Keratinocyte (primary cell): ENCODE measurements around the gene LYL1. TPM values are rescaled to one million over a fixed set of nuclear protein-coding genes. Genes with fewer than 3 reads are reported as not detected.

Source experiments
- DNase-seq: peaks from one replicate; pipeline ENCODE4 v3.0.0-alpha.2; 2011; ENCODE audit warnings: low read depth, missing footprints, low spot score
- FAIRE-seq: peaks from 2 replicates; lab custom pipeline; 2011; peaks lifted over from hg19 to GRCh38; lab: Jason Lieb, UNC
- H2AFZ ChIP-seq: 2 replicates; pipeline ENCODE4 v1.6.0; 2012; ENCODE audit warnings: low read length, control low read depth, inconsistent platforms; ENCODE audit not compliant: control insufficient read depth
- H3K27ac ChIP-seq: 2 replicates; pipeline ENCODE4 v1.5.1; 2011; ENCODE audit warnings: low read length; ENCODE audit not compliant: control insufficient read depth, insufficient read depth
- H3K27me3 ChIP-seq: 3 replicates; pipeline ENCODE4 v1.6.0; 2011; ENCODE audit warnings: low read length; ENCODE audit not compliant: control insufficient read depth, insufficient read depth; ENCODE audit errors: extremely low read depth
- H3K36me3 ChIP-seq, 2 experiments: 2 replicates in 1 of 2; 3 replicates in 1 of 2; pipeline ENCODE4 v1.5.1; 2011; ENCODE audit warnings: low read length in 2 of 2, mild to moderate bottlenecking in 1 of 2; ENCODE audit not compliant: control insufficient read depth in 2 of 2, insufficient read depth in 2 of 2; ENCODE audit errors: extremely low read depth in 1 of 2
- H3K4me1 ChIP-seq: 3 replicates; pipeline ENCODE4 v1.5.1; 2011; ENCODE audit warnings: low read length; ENCODE audit not compliant: control insufficient read depth, insufficient read depth; ENCODE audit errors: extremely low read depth
- H3K4me2 ChIP-seq: 3 replicates; pipeline ENCODE4 v1.6.0; 2011; ENCODE audit warnings: low read depth, low read length; ENCODE audit not compliant: control insufficient read depth, insufficient read depth; ENCODE audit errors: extremely low read depth
- H3K4me3 ChIP-seq, 3 experiments: fragments of 200-600 bp in 1 of 3; sonication (generic) in 1 of 3; 2 replicates in 2 of 3; 3 replicates in 1 of 3; pipeline ENCODE4 v1.5.1; 2011 to 2016; ENCODE audit warnings: low read length in 3 of 3, mild to moderate bottlenecking in 3 of 3, control low read depth in 2 of 3, inconsistent platforms in 1 of 3, low read depth in 1 of 3, mixed read lengths in 1 of 3, mixed run types in 1 of 3, moderate library complexity in 1 of 3; ENCODE audit not compliant: control insufficient read depth in 2 of 3, insufficient read depth in 2 of 3; ENCODE audit errors: extremely low read depth in 1 of 3
- H3K79me2 ChIP-seq: 2 replicates; pipeline ENCODE4 v1.6.0; 2012; ENCODE audit warnings: low read length; ENCODE audit not compliant: control insufficient read depth, insufficient read depth
- H3K9ac ChIP-seq: 3 replicates; pipeline ENCODE4 v1.6.0; 2011; ENCODE audit warnings: low read length; ENCODE audit not compliant: control insufficient read depth, insufficient read depth; ENCODE audit errors: extremely low read depth
- H3K9me1 ChIP-seq: 3 replicates; pipeline ENCODE4 v1.6.0; 2011; ENCODE audit warnings: low read length; ENCODE audit not compliant: control insufficient read depth, insufficient read depth; ENCODE audit errors: extremely low read depth
- H3K9me3 ChIP-seq: 2 replicates; pipeline ENCODE4 v1.5.1; 2012; ENCODE audit warnings: low read depth, low read length; ENCODE audit not compliant: control insufficient read depth
- H4K20me1 ChIP-seq: 3 replicates; pipeline ENCODE4 v1.6.0; 2011; ENCODE audit warnings: low read length; ENCODE audit not compliant: control insufficient read depth, insufficient read depth; ENCODE audit errors: extremely low read depth
- CTCF ChIP-seq, 3 experiments: IDR thresholded peaks in 1 of 3; conservative IDR thresholded peaks in 1 of 3; optimal IDR thresholded peaks in 1 of 3; 2 replicates in 2 of 3; 3 replicates in 1 of 3; pipeline versions ENCODE3 to v1.5.1; 2011; ENCODE audit warnings: low read length in 3 of 3, mild to moderate bottlenecking in 3 of 3, moderate library complexity in 2 of 3, control low read depth in 1 of 3, inconsistent platforms in 1 of 3; ENCODE audit not compliant: insufficient read depth in 2 of 3; ENCODE audit errors: extremely low read depth in 1 of 3
- EZH2 ChIP-seq: IDR thresholded peaks from one replicate; pipeline ENCODE4 v1.6.1; 2012; ENCODE audit warnings: inconsistent platforms, mild to moderate bottlenecking, low read length, moderate library complexity
- dilution Hi-C: fragments of 300-500 bp; cut with MboI; formaldehyde crosslinking; loops from one replicate; pipeline ENCODE4 v1.7.0; 2020; ENCODE audit warnings: low sequenced_read_pairs; ENCODE audit not compliant: extremely low pct_ligation_motif_present
- polyA plus RNA-seq, 5 experiments: library from polyadenylated mRNA; depleted of rRNA in 3 of 5; stranded (reverse) in 3 of 5; stranded (forward) in 1 of 5; unstranded in 1 of 5; fragments of >200 nt; gene quantifications; 1 replicate in 1 of 5; 2 replicates in 3 of 5; 3 replicates in 1 of 5; pipeline versions ENCODE4 v1.2.1 to v1.2.3, GENCODE V29; 2011 to 2012; ENCODE audit warnings: missing spikeins in 2 of 5, low read depth in 1 of 5, low replicate concordance in 1 of 5

LYL1 gene
- polyA plus RNA-seq, 1 donor (not counting 4 experiments of a cell fraction or from before 2014, with no cell fraction given) = 0.07 TPM

- dilution Hi-C loops = no loop called here
- H3K4me3 ChIP-seq = no peak overlapping the region
- no peak for DNase-seq
These were observed 47.9 kb downstream of the LYL1 start for GRCh38 chr19:13054626-13055212.

GRCh38 chr19:13053761-13054625, 48.7 kb downstream of the LYL1 start:
- TF ChIP-seq CTCF (optimal IDR thresholded peaks at IDR 0.05 in 1 of 3, IDR thresholded peaks at IDR 0.05 in 1 of 3, conservative IDR thresholded peaks at IDR 0.05 in 1 of 3; ENCODE audit: extremely low read depth in 1 of 3, insufficient read depth in 2 of 3, low read length in 3 of 3) = no peak
- TF ChIP-seq EZH2 = no peak
- H4K20me1 ChIP-seq = peaks cover 4% of the 10 kb centered on the region
- H3K9ac ChIP-seq = peak overlapping the region; percentile 61
- H3K4me3 ChIP-seq = peak overlapping the region in 2 of 3 experiments; percentile 30 to 31
- dilution Hi-C loops = no loop called here
- H3K27ac ChIP-seq = peak overlapping the region; percentile 68
- FAIRE-seq (peak; percentile 89), DNase-seq (no peak)
- H3K9me1 ChIP-seq = peaks cover 7% of the 10 kb centered on the region
- H2AFZ ChIP-seq = no peak overlapping the region
- peaks cover 0 to 9% of the 10 kb centered on the region in 2 experiments for H3K36me3 ChIP-seq
- H3K9me3 ChIP-seq = no peaks in the 10 kb centered on the region
- no peaks in the 10 kb centered on the region for H3K27me3 ChIP-seq
- H3K4me2 ChIP-seq = peak overlapping the region; percentile 58
- peaks cover 71% of the 10 kb centered on the region for H3K4me1 ChIP-seq
- H3K79me2 ChIP-seq = peaks cover 24% of the 10 kb centered on the region

More at GRCh38 chr19:13054626-13055212, 47.9 kb downstream of the LYL1 start:
- Histone ChIP-seq H3K27me3 (no peaks in the 10 kb centered on the region), H3K27ac (peak overlapping the region; percentile 68), H3K4me2 (peak overlapping the region; percentile 58), H3K9me3 (no peaks in the 10 kb centered on the region), H3K9ac (peak overlapping the region; percentile 77), H3K36me3 (peaks cover 0 to 9% of the 10 kb centered on the region in 2 experiments), H3K4me1 (peaks cover 71% of the 10 kb centered on the region), H4K20me1 (peaks cover 4% of the 10 kb centered on the region), H2AFZ (no peak overlapping the region), H3K79me2 (peaks cover 22% of the 10 kb centered on the region), H3K9me1 (peaks cover 7% of the 10 kb centered on the region)
- TF ChIP-seq EZH2 (no peak), CTCF (optimal IDR thresholded peaks at IDR 0.05 in 1 of 3, IDR thresholded peaks at IDR 0.05 in 1 of 3, conservative IDR thresholded peaks at IDR 0.05 in 1 of 3; ENCODE audit: extremely low read depth in 1 of 3, insufficient read depth in 2 of 3, low read length in 3 of 3) (no peak)
- FAIRE-seq = no peak
